Neural cell (in vitro differentiated cells): ENCODE data around the gene HIP1R.

Experiments used
- EP300 ChIP-seq: fragments of 450-650 bp; conservative IDR thresholded peaks from 2 replicates; pipeline ENCODE4 v1.6.1; 2014; ENCODE audit warnings: antibody characterized with exemption, mild to moderate bottlenecking, moderate library complexity; ENCODE audit not compliant: poor library complexity, severe bottlenecking
- EZH2 ChIP-seq: fragments of 200-600, 300-800 bp; shearing (Covaris generic), sonication (generic); IDR thresholded peaks from 2 replicates; pipeline ENCODE4 v1.6.1; 2014; ENCODE audit warnings: antibody characterized with exemption, low read length, borderline replicate concordance, mild to moderate bottlenecking; ENCODE audit not compliant: insufficient read depth, poor library complexity, severe bottlenecking
- POLR2AphosphoS5 ChIP-seq: IDR thresholded peaks from 2 replicates; pipeline ENCODE4 v1.6.1; 2012
- TAF1 ChIP-seq: IDR thresholded peaks from 2 replicates; pipeline ENCODE4 v1.6.1; 2012; ENCODE audit warnings: low read depth
- TF ChIP-seq, protein P1 (sequence below): fragments of 450-650 bp; IDR thresholded peaks from 2 replicates; pipeline ENCODE4 v1.5.1; 2014; ENCODE audit warnings: antibody characterized with exemption, mild to moderate bottlenecking, moderate library complexity; ENCODE audit not compliant: poor library complexity, severe bottlenecking
- TF ChIP-seq, protein P2 (sequence below): IDR thresholded peaks from 2 replicates; pipeline ENCODE4 v1.6.1; 2012; ENCODE audit warnings: borderline replicate concordance

- TF ChIP-seq EP300: no peak
- TF ChIP-seq EZH2: no peak
- TF ChIP-seq, protein P1, sequence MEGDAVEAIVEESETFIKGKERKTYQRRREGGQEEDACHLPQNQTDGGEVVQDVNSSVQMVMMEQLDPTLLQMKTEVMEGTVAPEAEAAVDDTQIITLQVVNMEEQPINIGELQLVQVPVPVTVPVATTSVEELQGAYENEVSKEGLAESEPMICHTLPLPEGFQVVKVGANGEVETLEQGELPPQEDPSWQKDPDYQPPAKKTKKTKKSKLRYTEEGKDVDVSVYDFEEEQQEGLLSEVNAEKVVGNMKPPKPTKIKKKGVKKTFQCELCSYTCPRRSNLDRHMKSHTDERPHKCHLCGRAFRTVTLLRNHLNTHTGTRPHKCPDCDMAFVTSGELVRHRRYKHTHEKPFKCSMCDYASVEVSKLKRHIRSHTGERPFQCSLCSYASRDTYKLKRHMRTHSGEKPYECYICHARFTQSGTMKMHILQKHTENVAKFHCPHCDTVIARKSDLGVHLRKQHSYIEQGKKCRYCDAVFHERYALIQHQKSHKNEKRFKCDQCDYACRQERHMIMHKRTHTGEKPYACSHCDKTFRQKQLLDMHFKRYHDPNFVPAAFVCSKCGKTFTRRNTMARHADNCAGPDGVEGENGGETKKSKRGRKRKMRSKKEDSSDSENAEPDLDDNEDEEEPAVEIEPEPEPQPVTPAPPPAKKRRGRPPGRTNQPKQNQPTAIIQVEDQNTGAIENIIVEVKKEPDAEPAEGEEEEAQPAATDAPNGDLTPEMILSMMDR: no peak
- no peak for TF ChIP-seq POLR2AphosphoS5
- no peak for TF ChIP-seq TAF1
- TF ChIP-seq, protein P2, sequence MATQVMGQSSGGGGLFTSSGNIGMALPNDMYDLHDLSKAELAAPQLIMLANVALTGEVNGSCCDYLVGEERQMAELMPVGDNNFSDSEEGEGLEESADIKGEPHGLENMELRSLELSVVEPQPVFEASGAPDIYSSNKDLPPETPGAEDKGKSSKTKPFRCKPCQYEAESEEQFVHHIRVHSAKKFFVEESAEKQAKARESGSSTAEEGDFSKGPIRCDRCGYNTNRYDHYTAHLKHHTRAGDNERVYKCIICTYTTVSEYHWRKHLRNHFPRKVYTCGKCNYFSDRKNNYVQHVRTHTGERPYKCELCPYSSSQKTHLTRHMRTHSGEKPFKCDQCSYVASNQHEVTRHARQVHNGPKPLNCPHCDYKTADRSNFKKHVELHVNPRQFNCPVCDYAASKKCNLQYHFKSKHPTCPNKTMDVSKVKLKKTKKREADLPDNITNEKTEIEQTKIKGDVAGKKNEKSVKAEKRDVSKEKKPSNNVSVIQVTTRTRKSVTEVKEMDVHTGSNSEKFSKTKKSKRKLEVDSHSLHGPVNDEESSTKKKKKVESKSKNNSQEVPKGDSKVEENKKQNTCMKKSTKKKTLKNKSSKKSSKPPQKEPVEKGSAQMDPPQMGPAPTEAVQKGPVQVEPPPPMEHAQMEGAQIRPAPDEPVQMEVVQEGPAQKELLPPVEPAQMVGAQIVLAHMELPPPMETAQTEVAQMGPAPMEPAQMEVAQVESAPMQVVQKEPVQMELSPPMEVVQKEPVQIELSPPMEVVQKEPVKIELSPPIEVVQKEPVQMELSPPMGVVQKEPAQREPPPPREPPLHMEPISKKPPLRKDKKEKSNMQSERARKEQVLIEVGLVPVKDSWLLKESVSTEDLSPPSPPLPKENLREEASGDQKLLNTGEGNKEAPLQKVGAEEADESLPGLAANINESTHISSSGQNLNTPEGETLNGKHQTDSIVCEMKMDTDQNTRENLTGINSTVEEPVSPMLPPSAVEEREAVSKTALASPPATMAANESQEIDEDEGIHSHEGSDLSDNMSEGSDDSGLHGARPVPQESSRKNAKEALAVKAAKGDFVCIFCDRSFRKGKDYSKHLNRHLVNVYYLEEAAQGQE: no peak
These were observed 5.6 kb downstream of the HIP1R start for GRCh38 chr12:122840580-122841513.
